Left hindlimb (tissue), 1 donor: ENCODE measurements around the gene KASH5.
"Not testable (repeated sequence)": the region's sequence is repeated elsewhere in the genome, so short reads cannot be mapped to it uniquely, and the experiment has no call there.

Experiments used
- DNase-seq: peaks from one replicate; pipeline ENCODE4 v3.0.0-alpha.2; 2018

KASH5 gene

DNA sequence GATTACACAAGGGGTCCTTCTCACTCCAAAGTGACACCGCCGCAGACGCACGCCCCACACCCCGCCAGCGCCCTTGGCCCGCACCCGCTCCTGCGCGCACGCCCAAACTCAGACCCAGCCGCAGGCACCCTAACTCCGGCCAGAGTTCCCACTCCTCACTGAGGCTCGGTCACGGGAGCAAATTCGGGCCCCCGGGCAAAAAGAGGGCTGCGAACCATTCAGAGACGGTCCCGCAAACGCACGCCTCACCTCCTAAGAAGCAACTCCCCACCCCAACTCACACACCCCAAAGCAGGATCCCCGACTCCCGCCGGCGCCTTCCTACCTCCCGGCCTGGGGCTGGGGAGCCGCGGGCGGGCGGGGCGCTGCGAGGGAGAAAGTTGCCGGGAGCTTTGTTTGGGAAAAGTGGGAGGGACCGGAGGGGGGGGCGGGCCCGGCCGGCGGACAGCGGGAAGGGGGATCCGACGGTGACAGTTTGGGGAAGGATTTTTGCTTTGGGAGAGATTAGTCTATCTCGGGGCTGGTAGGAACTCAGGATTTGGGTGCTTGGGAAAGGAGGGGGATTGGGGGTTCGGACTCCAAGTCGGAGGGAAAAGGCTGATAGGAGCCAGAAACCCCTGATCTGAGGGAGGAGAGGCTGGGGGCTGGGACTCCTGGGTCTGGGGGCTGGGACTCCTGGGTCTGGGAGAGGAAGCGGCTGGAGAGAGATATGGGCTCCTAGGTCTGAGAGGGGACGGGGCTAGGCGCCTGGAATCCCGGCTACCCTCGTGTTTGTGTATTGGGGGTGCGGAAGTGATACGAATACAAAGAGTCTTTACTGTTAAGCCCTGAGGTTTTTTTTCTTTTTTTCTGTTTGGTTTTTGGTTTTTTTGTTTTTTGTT, 25.8 kb upstream of the KASH5 start, which contains the start of gene TEAD2:
Gene TEAD2 (minus strand): TSS at position 369 of the 881 bp plus-strand sequence. CDS start 2,341 bp downstream, outside the sequence.
- DNase-seq: peak; percentile 91

DNA sequence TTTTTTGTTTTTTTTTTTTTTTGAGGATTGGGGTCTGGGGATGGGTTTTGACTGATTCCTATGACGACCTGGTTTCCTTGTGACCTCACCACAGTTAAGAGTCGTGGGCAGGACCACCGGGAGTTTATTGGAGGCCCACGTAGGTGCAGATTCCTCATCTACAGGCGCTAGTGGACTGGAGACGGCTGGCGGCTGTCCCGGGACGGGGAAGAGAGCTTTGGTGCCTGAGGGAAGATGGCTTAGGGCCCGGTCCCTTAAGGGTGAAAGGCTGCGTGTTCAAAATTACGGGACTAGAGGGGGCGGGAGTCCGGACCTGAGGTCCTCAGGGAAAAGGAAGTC, 25.2 kb upstream of the KASH5 start:
- peak; percentile 79 for DNase-seq

DNA sequence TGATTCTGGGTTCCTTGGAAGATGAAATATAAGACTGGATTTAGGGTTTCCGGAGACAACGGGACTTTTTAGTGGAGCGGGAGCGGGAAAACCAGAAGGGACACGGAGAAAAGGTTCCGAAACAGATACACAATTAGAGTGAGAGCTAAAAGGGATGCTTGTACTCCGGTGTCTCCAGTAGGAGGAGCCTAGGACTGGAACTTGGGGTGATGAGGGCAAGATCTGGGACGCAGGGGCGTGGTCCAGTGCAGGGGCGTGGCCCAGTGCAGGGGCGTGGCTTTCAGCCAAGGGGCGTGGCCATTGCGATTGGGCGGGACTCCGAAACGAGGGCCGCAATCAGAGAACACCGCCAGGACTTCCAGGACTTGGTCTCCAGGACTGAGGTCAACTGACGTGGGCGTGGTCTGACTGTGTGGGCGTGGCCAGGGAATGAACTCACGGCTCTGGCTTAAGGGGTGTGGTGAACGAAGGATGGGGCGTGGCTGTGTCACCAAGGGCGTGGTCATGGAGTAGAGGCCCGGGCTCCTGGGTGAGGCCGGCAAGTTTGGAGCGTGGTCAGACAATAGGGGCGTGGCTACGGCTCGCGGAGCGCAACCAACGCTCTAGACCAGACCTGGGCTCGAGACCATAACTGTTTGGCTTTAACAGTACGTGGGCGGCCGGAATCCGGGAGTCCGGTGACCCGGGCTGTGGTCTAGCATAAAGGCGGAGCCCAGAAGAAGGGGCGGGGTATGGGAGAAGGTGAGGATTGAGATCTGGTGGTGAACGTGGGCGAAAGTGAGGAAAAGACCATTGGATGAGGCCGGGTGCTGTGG, 24.6 kb upstream of the KASH5 start, which contains the start of gene DKKL1:
Gene DKKL1 (plus strand): TSS at position 610 of the 815 bp plus-strand sequence. CDS start 122 bp downstream, at position 732.
- peak; percentile 99 for DNase-seq

DNA sequence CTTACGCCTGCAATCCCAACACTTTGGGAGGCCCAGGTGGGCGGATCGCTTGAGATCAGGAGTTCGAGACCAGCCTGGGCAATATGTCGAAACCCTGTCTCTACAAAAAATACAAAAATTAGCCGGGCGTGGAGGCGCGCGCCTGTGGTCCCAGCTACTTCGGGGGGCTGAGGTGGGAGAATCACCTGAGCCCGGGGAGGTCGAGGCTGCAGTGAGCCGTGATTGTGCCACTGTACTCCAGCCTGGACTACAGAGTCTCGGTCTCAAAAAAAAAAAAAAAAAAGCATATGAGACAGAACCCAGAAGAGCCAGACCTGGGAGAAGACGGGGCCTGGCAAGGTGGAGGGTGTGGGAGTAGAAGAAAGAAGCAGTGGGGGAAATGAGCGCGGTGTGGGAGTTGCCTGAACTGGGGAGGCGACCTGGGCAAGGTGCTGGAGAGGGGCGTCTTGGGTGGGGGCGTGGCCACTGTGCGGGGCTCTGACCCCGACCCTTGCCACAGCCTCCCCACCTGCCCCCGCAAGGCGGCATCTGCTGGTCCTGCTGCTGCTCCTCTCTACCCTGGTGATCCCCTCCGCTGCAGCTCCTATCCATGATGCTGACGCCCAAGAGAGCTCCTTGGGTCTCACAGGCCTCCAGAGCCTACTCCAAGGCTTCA, 23.8 kb upstream of the KASH5 start:
- no peak for DNase-seq

DNA sequence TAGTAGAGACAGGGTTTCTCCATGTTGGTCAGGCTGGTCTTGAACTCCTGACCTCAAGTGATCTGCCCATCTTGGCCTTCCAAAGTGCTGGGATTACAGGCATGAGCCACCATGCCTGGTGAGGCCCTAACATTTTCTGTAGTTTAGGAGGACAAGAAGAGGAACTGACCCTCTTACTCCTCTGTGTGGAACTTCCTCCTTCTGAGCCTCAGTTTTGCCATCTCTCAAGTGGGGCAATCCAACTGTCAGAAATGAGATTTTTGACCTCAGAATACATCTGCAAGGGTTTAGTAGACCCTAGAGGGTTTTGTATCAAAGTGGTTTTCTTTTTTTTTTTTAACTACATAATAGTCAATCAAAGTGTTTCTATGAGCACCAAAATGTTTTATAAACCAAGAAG, 21.9 kb upstream of the KASH5 start:
- DNase-seq: no peak

DNA sequence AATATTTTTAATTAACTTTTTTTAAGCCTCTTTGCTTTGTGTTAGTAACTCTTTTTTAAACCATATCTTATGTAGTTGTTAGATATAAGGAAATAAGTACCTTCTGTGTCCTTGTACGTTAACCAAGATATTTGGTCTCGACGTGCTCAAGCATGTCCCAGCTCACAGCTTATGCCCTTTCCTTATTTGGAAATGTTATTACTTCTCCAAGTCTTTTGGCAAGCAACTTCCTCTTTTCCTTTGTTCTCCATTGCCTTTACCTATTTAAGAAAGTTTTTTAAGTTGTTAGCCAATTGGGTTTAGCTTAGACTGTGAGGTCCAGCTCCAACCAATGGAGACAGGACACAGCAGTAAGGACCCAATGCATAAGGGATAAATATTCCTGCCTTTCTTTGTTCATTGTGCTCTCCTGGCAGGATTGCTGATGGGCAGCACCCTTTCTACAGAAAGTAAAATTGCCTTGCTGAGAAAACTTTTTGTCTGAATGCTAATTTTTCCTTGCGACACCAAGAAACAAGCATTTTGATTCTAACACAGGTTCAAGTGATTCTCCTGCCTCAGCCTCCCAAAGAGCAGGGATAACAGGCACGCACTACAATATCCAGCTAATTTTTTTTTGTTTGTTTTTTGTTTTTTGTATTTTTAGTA, 19.2 kb upstream of the KASH5 start:
- no peak for DNase-seq

DNA sequence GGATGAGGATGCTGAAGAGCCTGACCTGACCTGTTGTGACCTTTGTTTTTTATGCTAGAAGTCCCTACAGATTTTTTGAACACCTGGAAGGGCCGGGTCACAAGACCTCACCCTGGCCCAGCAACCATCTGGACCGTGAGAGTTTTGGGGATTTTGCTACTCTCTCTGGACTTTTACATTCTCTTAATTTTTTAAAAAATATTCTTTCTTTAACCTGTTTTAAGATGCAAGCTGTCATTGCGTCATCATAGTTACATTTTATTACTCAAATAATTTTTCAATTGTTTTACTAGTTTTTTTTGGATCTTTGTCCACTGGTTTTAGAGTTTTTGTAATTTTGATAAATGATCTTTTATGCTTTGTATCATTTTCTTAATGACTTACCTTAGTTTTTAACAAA, 16.9 kb upstream of the KASH5 start:
- no peak for DNase-seq

DNA sequence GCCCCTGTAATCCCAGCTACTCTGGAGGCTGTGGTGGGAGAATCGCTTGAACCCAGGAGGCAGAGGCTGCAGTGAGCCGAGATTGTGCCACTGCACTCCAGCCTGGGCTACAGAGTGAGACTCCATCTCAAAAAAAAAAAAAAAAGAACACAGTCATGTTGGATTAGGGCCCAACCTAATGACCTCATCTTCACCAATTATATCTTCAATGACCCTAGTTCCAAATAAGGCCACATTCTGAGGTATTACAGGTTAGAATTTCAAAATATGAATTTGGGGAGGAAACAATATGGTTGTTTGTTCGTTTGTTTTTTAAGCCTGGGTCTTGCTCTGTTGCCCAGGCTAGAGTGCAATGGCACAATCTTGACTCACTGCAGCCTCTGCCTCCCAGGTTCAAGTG, 14.9 kb upstream of the KASH5 start:
- DNase-seq: not testable (repeated sequence)

DNA sequence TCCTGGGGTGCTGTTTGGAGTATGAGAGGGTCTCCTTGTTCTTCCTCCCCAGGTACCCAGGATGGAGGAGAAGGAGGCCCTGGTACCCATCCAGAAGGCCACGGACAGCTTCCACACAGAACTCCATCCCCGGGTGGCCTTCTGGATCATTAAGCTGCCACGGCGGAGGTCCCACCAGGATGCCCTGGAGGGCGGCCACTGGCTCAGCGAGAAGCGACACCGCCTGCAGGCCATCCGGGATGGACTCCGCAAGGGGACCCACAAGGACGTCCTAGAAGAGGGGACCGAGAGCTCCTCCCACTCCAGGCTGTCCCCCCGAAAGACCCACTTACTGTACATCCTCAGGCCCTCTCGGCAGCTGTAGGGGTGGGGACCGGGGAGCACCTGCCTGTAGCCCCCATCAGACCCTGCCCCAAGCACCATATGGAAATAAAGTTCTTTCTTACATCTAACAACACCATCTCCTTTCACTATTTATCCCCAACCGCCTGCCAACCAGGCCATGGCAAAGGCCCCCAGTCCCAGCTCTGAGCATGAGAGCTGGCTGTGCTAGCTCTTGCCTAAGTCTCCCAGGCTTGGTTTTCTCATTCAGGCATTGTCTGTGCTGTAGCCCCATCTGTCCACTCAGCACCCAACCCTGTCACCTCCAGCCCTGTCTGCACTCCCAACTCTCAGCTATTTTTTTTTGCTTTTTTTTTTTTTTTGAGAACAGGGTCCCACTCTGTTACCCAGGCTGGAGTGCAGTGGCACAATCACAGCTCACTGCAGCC, 13.2 kb upstream of the KASH5 start:
- DNase-seq: no peak

DNA sequence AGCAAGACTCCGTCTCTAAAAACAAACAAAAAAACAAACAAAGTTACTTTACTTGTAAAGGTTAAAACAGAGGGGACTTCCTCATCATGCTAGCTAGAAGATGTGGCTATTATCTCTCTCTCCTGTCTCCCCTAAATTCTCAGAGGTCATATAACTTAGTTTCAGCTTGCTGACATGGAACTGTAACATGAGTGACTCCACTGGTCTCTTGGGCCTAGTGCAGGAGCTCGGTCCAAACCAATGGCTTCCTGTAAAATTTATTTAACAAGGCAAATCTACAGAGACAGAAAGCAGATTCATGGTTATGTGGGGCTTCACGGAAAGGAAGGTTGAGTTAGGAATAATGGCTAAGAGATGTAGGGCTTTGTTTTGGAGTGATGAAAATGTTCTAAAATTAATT, 9.5 kb upstream of the KASH5 start:
- DNase-seq: no peak

DNA sequence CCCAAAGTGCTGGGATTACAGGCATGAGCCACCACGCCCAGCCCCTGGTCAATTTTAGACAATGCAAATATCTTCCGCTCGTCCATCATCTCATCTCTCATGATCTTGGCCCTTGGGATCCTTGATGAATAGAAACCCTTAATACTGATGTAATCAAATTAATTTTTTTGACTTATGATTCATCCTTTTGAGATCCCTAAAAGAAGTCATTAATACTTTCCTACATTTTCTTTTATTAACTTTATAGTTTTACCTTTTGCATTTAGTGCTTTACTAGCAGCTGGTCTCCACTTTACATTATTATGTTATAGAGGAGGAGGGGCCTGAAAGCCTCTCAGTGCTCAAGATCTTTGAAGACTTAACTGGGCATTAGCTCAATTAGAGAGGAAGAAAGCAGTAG, 7.7 kb upstream of the KASH5 start:
- no peak for DNase-seq

DNA sequence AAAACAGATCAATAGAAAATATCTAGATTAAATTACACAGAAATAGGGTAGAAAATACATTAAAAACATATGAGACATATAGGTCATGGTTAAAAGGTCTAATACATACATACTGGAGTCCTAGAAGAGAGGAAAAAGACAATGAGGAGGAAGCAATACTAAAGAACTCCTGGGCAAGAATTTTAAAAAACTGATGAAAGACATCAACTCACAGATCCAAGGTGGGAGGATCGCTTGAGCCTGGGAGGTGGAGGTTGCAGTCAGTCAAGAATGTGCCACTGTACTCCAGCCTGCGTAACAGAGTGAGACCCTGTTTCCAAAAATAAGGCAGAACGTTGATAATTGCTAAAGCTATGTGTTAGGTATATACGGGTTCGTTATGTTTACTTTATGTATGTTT, 5.4 kb upstream of the KASH5 start:
- no peak for DNase-seq

DNA sequence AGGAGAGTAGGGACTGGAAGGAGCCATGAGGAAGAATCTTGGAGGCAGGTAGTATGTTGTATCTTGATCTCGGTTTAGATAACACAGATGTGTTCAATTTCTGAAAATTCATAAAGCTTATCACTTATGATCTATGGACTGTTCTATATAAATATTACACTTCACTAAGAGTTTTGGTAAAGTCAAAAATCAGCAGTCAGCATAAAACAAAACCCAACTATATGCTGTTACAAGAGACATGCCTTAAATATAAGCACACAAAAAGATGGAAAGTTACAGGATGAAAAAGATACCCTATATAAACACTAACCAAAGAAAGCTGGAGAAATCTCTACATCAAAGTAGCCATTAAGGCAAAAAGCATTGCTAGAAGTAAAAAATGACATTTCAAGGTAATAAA, 4.5 kb upstream of the KASH5 start:
- DNase-seq: no peak

DNA sequence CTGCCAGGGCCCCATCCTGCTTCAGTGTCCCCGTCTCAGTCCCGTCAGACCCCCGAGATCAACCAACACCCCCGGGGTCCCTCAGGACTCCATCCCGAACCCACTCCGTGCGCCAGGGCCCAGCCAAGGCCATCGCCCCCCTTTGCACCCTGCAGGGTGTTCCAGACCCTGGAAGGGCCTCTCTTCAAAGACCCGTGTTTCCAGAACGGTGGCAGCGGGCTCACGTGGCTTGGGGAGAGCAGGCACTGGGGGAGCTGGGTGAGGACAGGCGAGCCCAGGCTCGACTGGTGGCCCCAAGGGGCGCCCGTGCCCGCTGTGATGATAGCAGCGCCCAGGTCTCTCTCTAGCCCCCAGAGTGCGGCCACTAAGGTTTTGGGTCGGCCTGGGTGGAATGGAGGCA, 1.4 kb downstream of the KASH5 start:
- no peak for DNase-seq

DNA sequence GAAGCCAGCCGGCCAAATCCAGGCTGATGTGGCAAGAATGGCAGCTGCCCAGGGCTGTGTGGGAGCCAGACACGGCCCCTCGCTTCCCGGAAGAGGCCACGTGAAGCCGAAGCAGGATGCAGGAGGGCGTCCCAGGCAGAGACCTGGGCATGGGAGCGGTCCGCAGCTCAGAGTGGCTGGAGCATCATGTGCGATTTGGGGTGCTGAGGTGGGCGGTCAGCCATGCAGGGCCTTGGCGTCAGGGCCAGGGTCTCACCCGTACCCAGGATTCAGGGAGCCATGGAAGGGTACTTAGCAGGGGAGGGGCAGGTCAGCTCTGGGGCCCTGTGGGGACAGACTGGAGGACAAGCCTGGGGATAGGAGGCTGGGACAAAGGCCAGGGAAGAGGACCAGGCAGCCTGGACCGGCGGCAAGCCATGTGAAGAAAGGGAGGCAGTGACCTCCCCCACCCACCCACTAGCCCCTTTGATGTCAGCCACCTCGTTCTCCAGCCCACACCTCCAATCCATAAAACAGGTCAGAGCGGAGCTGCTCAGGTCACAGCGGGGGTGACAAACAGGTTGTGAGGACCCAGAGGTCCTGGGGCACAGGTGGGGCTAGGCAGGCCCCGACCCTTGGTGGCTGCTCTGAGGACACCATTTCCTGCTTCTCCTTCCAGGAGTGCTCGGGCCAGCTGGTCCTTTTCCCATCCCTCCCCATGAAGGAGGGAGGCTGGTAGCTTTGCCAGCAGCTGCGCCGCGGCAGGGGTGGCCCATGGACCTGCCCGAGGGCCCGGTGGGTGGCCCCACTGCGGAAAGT, 2.3 kb downstream of the KASH5 start:
- no peak for DNase-seq

DNA sequence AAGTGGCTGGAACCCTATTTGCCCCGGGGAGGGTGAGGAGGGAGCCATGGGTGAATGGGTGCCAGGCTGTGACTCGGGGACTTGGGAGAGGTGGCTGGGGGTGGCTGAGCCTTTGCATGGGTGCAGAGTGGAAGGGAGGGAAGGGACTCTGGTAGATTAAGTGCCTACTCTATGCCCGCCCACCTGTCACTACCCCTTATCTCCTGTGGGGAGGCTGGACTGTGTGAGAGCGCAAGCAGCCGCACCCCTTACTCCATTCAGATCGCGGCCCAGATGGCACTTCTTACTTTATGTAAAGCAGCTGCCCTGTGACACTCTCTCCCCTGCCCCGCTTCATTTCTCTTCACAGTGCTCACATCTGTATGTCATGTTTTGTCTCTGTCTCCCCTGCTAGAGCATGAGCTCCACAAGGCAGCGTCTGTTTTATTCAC, 2.9 kb downstream of the KASH5 start:
- no peak for DNase-seq

DNA sequence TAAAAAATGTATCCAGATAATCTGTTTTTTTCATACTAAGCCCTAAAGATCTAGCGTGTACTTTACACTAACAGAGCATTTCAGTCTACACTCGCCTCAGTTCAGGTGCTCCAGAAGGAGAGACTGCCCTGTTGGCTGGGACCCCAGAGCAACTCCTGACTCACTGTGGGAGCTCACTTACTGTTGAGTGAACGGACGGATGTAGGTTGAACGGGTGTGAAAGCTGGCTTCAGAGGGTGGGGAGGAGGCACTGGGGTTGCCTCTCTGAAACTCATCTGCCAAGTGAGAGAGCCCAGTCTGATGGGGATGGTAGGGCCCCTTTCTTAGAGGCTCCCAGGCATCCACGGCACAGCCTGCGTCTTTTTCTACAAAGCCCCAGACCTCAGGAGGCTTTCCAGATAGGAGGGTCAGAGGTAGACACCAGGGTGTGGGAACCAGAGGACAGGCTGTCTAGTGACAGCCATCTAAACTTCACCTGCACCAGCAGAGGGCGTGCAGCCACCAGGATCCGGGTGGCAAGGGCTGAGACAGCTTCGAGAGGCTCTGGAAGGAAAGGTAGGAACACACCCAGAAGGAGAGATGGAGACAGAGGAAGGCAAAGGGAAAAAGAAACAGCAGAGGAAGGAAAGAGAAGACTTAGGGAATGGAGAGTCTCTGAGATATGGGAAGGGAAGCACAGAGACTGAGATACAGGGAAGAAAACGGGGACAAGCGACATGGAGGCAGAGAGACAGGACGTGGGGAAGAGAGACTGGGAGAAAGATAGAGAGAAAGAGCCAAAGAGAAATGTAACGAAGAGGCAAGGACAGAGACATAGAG, 3.7 kb downstream of the KASH5 start:
- peak; percentile 80 for DNase-seq

DNA sequence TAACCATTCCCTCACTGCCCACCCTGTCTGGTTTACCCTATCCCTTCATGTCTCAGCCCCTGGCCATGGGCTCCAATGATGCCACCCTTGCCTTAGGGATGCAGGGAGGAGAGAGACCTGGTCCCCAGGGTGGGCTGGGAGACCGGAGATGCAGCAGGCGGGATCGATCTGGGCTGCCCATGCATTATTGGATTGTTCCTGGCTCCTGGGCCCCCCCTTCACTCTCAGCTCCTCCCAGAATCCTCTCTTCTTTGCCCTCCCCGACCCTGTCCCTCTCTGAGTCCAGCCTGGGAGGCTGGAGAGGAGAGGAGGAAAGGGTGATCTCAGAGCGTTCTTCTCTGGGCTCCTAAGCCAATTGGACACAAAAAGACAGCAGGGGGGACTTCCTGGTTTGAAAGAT, 5.8 kb downstream of the KASH5 start:
- no peak for DNase-seq

DNA sequence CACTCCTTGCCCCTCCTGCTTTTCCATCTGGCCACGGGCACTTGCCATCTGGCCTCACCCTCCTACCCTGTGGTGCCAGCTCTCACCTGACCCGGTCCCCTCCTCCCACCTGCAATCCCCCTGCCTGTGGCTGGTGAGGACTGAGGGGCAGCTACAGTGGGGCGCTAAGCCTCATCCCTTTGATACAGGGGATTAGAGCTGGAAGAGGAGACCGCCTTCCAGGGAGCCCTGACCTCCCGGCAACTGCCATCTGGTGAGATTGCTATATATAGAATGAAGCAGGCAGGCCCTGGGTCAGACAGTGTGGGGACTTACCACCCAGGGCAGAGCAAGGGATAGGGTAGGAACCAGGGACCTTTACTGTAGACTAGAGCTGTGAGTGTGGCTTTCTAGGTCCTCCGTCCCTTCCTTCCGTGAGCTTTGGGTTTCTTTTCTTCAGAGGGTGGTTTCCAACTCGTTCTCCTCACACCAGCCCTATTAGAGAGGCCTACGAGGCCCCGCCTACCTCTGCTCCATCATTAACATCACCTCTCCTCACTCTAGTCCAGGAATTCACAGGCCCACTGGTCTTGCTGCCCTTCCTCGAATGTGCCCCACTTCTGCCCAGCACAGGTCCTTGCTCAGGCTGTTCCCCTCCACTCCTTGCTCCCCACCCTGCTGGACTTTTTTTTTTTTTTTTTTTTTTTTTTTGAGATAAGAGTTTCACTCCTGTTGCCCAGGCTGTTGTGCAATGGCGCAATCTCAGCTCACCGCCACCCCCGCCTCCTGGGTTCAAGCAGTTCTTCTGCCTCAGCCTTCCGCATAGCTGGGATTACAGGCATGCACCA, 7.7 kb downstream of the KASH5 start:
- no peak for DNase-seq
